Activated naive CD8-positive, alpha-beta T cell treated with anti-CD3 and anti-CD28 coated beads for 36 hours (primary cell): ENCODE data around the gene PTPRK. TPM values are rescaled to one million over a fixed set of nuclear protein-coding genes. Genes with fewer than 3 reads are reported as not detected.

Experiments used
- DNase-seq: peaks from one replicate; pipeline ENCODE4 v3.0.0; 2021
- H3K27ac Mint-ChIP-seq: one replicate; pipeline ENCODE4 v1.8.0; 2022; ENCODE audit warnings: mild to moderate bottlenecking, moderate library complexity, mixed read lengths
- H3K27me3 Mint-ChIP-seq: one replicate; pipeline ENCODE4 v1.8.0; 2022; ENCODE audit warnings: mild to moderate bottlenecking, mixed read lengths
- H3K36me3 Mint-ChIP-seq: one replicate; pipeline ENCODE4 v1.8.0; 2021; ENCODE audit warnings: mild to moderate bottlenecking, mixed read lengths
- H3K4me1 Mint-ChIP-seq: one replicate; pipeline ENCODE4 v1.8.0; 2021; ENCODE audit warnings: mixed read lengths
- H3K4me3 Mint-ChIP-seq: one replicate; pipeline ENCODE4 v1.8.0; 2022; ENCODE audit warnings: mild to moderate bottlenecking, moderate library complexity, mixed read lengths
- H3K9me3 Mint-ChIP-seq: one replicate; pipeline ENCODE4 v1.8.0; 2022; ENCODE audit warnings: mixed read lengths
- total RNA-seq, 2 experiments: library from RNA; stranded (reverse); gene quantifications; one replicate each; pipeline ENCODE4 v1.2.3, GENCODE V29; 2021

PTPRK gene
- total RNA-seq, 2 experiments from 2014 or later = 13.4 to 18.0 TPM

- DNase-seq = no peak
- no peak overlapping the region for H3K4me3 Mint-ChIP-seq
- H3K27ac Mint-ChIP-seq = no peak overlapping the region
- H3K4me1 Mint-ChIP-seq = peaks cover 26% of the 10 kb centered on the region
- peaks cover 29% of the 10 kb centered on the region for H3K36me3 Mint-ChIP-seq
- H3K27me3 Mint-ChIP-seq = no peaks in the 10 kb centered on the region
- H3K9me3 Mint-ChIP-seq = no peaks in the 10 kb centered on the region
Measured at GRCh38 chr6:128057946-128058345, 462.5 kb downstream of the PTPRK start.

- H3K36me3 Mint-ChIP-seq = peaks cover 29% of the 10 kb centered on the region
- H3K4me1 Mint-ChIP-seq = peaks cover 26% of the 10 kb centered on the region
- no peaks in the 10 kb centered on the region for H3K27me3 Mint-ChIP-seq
- no peak overlapping the region for H3K27ac Mint-ChIP-seq
- no peaks in the 10 kb centered on the region for H3K9me3 Mint-ChIP-seq
- no peak for DNase-seq
- H3K4me3 Mint-ChIP-seq = no peak overlapping the region
Measured at GRCh38 chr6:128057541-128057940, 462.9 kb downstream of the PTPRK start.

GRCh38 chr6:128053109-128053508 lies 467.3 kb downstream of the PTPRK start:
- Mint-ChIP-seq H3K4me1 (peaks cover 16% of the 10 kb centered on the region), H3K27ac (no peak overlapping the region), H3K4me3 (no peak overlapping the region), H3K27me3 (no peaks in the 10 kb centered on the region), H3K9me3 (no peaks in the 10 kb centered on the region), H3K36me3 (peaks cover 30% of the 10 kb centered on the region)
- DNase-seq = no peak

- no peak overlapping the region for H3K4me3 Mint-ChIP-seq
- peaks cover 26% of the 10 kb centered on the region for H3K36me3 Mint-ChIP-seq
- H3K27me3 Mint-ChIP-seq = no peaks in the 10 kb centered on the region
- DNase-seq = no peak
- H3K27ac Mint-ChIP-seq = no peak overlapping the region
- H3K9me3 Mint-ChIP-seq = no peaks in the 10 kb centered on the region
- peaks cover 19% of the 10 kb centered on the region for H3K4me1 Mint-ChIP-seq
Measured at GRCh38 chr6:128047989-128048388, 472.4 kb downstream of the PTPRK start.

- Mint-ChIP-seq H3K4me1 (peaks cover 19% of the 10 kb centered on the region), H3K27ac (no peak overlapping the region), H3K27me3 (no peaks in the 10 kb centered on the region), H3K9me3 (no peaks in the 10 kb centered on the region), H3K4me3 (no peak overlapping the region), H3K36me3 (peaks cover 25% of the 10 kb centered on the region)
- DNase-seq = no peak
Measured at GRCh38 chr6:128046033-128046432, 474.4 kb downstream of the PTPRK start.

GRCh38 chr6:128039543-128039942 lies 480.9 kb downstream of the PTPRK start:
- H3K9me3 Mint-ChIP-seq = peaks cover 1% of the 10 kb centered on the region
- H3K4me3 Mint-ChIP-seq = no peak overlapping the region
- DNase-seq = no peak
- no peaks in the 10 kb centered on the region for H3K27me3 Mint-ChIP-seq
- H3K27ac Mint-ChIP-seq = no peak overlapping the region
- H3K36me3 Mint-ChIP-seq = peaks cover 30% of the 10 kb centered on the region
- peaks cover 29% of the 10 kb centered on the region for H3K4me1 Mint-ChIP-seq

- Mint-ChIP-seq H3K4me1 (peaks cover 49% of the 10 kb centered on the region), H3K4me3 (no peak overlapping the region), H3K27me3 (no peaks in the 10 kb centered on the region), H3K27ac (no peak overlapping the region), H3K9me3 (peaks cover 1% of the 10 kb centered on the region), H3K36me3 (peaks cover 23% of the 10 kb centered on the region)
- DNase-seq = no peak
Measured at GRCh38 chr6:128036808-128037570, 483.4 kb downstream of the PTPRK start.

- H3K4me3 Mint-ChIP-seq = no peak overlapping the region
Measured at GRCh38 chr6:128033156-128033555, 487.2 kb downstream of the PTPRK start.

GRCh38 chr6:128032042-128032441 lies 488.4 kb downstream of the PTPRK start:
- peak; percentile 8 for DNase-seq
- Mint-ChIP-seq H3K36me3 (peaks cover 21% of the 10 kb centered on the region), H3K9me3 (peaks cover 2% of the 10 kb centered on the region), H3K4me1 (peaks cover 78% of the 10 kb centered on the region), H3K27ac (peak overlapping the region; percentile 75), H3K4me3 (peak overlapping the region; percentile 56), H3K27me3 (no peaks in the 10 kb centered on the region)

More at GRCh38 chr6:128033156-128033555, 487.2 kb downstream of the PTPRK start:
- peaks cover 74% of the 10 kb centered on the region for H3K4me1 Mint-ChIP-seq
- H3K27ac Mint-ChIP-seq = no peak overlapping the region
- DNase-seq = no peak
- H3K36me3 Mint-ChIP-seq = peaks cover 21% of the 10 kb centered on the region
- H3K27me3 Mint-ChIP-seq = no peaks in the 10 kb centered on the region
- peaks cover 2% of the 10 kb centered on the region for H3K9me3 Mint-ChIP-seq

- no peak for DNase-seq
- H3K27me3 Mint-ChIP-seq = no peaks in the 10 kb centered on the region
- peaks cover 15% of the 10 kb centered on the region for H3K36me3 Mint-ChIP-seq
- H3K27ac Mint-ChIP-seq = no peak overlapping the region
- H3K4me1 Mint-ChIP-seq = peaks cover 85% of the 10 kb centered on the region
- H3K9me3 Mint-ChIP-seq = peaks cover 2% of the 10 kb centered on the region
- no peak overlapping the region for H3K4me3 Mint-ChIP-seq
Measured at GRCh38 chr6:128029826-128030225, 490.6 kb downstream of the PTPRK start.

GRCh38 chr6:128028183-128028582 lies 492.2 kb downstream of the PTPRK start:
- peaks cover 75% of the 10 kb centered on the region for H3K4me1 Mint-ChIP-seq
- DNase-seq = no peak
- H3K36me3 Mint-ChIP-seq = peaks cover 8% of the 10 kb centered on the region
- no peaks in the 10 kb centered on the region for H3K27me3 Mint-ChIP-seq
- H3K4me3 Mint-ChIP-seq = no peak overlapping the region
- H3K9me3 Mint-ChIP-seq = peaks cover 2% of the 10 kb centered on the region
- no peak overlapping the region for H3K27ac Mint-ChIP-seq

- Mint-ChIP-seq H3K36me3 (peaks cover 8% of the 10 kb centered on the region), H3K4me3 (no peak overlapping the region), H3K9me3 (peaks cover 2% of the 10 kb centered on the region), H3K4me1 (peaks cover 50% of the 10 kb centered on the region), H3K27me3 (no peaks in the 10 kb centered on the region), H3K27ac (no peak overlapping the region)
- no peak for DNase-seq
Measured at GRCh38 chr6:128025478-128025877, 494.9 kb downstream of the PTPRK start.

- H3K27me3 Mint-ChIP-seq = no peaks in the 10 kb centered on the region
- no peak overlapping the region for H3K27ac Mint-ChIP-seq
- H3K36me3 Mint-ChIP-seq = peaks cover 11% of the 10 kb centered on the region
- H3K9me3 Mint-ChIP-seq = peaks cover 2% of the 10 kb centered on the region
- peaks cover 46% of the 10 kb centered on the region for H3K4me1 Mint-ChIP-seq
- DNase-seq = no peak
- no peak overlapping the region for H3K4me3 Mint-ChIP-seq
Measured at GRCh38 chr6:128024969-128025368, 495.4 kb downstream of the PTPRK start.

- Mint-ChIP-seq H3K27ac (peak overlapping the region; percentile 11), H3K9me3 (peaks cover under 1% of the 10 kb centered on the region), H3K36me3 (peaks cover 15% of the 10 kb centered on the region), H3K4me1 (peaks cover 48% of the 10 kb centered on the region), H3K27me3 (no peaks in the 10 kb centered on the region), H3K4me3 (no peak overlapping the region)
- no peak for DNase-seq
Measured at GRCh38 chr6:128024046-128024445, 496.4 kb downstream of the PTPRK start.

GRCh38 chr6:128018821-128019220 lies 501.6 kb downstream of the PTPRK start:
- Mint-ChIP-seq H3K27me3 (no peaks in the 10 kb centered on the region), H3K27ac (no peak overlapping the region), H3K4me3 (no peak overlapping the region), H3K36me3 (peaks cover 27% of the 10 kb centered on the region), H3K4me1 (peaks cover 42% of the 10 kb centered on the region), H3K9me3 (no peaks in the 10 kb centered on the region)
- no peak for DNase-seq

- no peak for DNase-seq
- peaks cover 32% of the 10 kb centered on the region for H3K36me3 Mint-ChIP-seq
- H3K4me1 Mint-ChIP-seq = peaks cover 52% of the 10 kb centered on the region
- H3K4me3 Mint-ChIP-seq = no peak overlapping the region
- no peak overlapping the region for H3K27ac Mint-ChIP-seq
- H3K9me3 Mint-ChIP-seq = no peaks in the 10 kb centered on the region
- H3K27me3 Mint-ChIP-seq = no peaks in the 10 kb centered on the region
Measured at GRCh38 chr6:128017288-128017687, 503.1 kb downstream of the PTPRK start.
